GM04504 (cell line): ENCODE data around the gene TTC34.
"Not testable (repeated sequence)": the region's sequence is repeated elsewhere in the genome, so short reads cannot be mapped to it uniquely, and the experiment has no call there.

ENCODE experiments used
- DNase-seq: peaks from one replicate; pipeline ENCODE4 v3.0.0-alpha.2; 2012; ENCODE audit warnings: low read depth

The TTC34 gene

GRCh38 chr1:2759433-2759832, 42.1 kb downstream of the TTC34 start:
- DNase-seq, result not testable (repeated sequence)

- not testable (repeated sequence) for DNase-seq
Measured at GRCh38 chr1:2757519-2757918, 44.0 kb downstream of the TTC34 start.

GRCh38 chr1:2755426-2755825, 46.1 kb downstream of the TTC34 start:
- DNase-seq, result not testable (repeated sequence)

- DNase-seq, result not testable (repeated sequence)
Measured at GRCh38 chr1:2754597-2754996, 46.9 kb downstream of the TTC34 start.

GRCh38 chr1:2752503-2752902, 49.0 kb downstream of the TTC34 start:
- DNase-seq, result not testable (repeated sequence)

- not testable (repeated sequence) for DNase-seq
Measured at GRCh38 chr1:2751866-2752265, 49.6 kb downstream of the TTC34 start.

- DNase-seq, result not testable (repeated sequence)
Measured at GRCh38 chr1:2750766-2751730, 50.4 kb downstream of the TTC34 start.

- DNase-seq, result not testable (repeated sequence)
Measured at GRCh38 chr1:2750041-2750680, 51.3 kb downstream of the TTC34 start.

GRCh38 chr1:2748626-2749025, 52.9 kb downstream of the TTC34 start:
- not testable (repeated sequence) for DNase-seq

- not testable (repeated sequence) for DNase-seq
Measured at GRCh38 chr1:2694796-2695195, 106.7 kb downstream of the TTC34 start.

- DNase-seq, result not testable (repeated sequence)
Measured at GRCh38 chr1:2690180-2690579, 111.3 kb downstream of the TTC34 start.

- not testable (repeated sequence) for DNase-seq
Measured at GRCh38 chr1:2688336-2688665, 113.2 kb downstream of the TTC34 start.

GRCh38 chr1:2687638-2688335, 113.7 kb downstream of the TTC34 start:
- not testable (repeated sequence) for DNase-seq

- not testable (repeated sequence) for DNase-seq
Measured at GRCh38 chr1:2687174-2687591, 114.3 kb downstream of the TTC34 start.

- DNase-seq, result not testable (repeated sequence)
Measured at GRCh38 chr1:2686091-2686863, 115.2 kb downstream of the TTC34 start.

- not testable (repeated sequence) for DNase-seq
Measured at GRCh38 chr1:2685671-2686070, 115.8 kb downstream of the TTC34 start.

GRCh38 chr1:2684878-2685277, 116.6 kb downstream of the TTC34 start:
- not testable (repeated sequence) for DNase-seq

- not testable (repeated sequence) for DNase-seq
Measured at GRCh38 chr1:2684000-2684399, 117.5 kb downstream of the TTC34 start.

- not testable (repeated sequence) for DNase-seq
Measured at GRCh38 chr1:2683321-2683741, 118.2 kb downstream of the TTC34 start.

- not testable (repeated sequence) for DNase-seq
Measured at GRCh38 chr1:2682879-2683278, 118.6 kb downstream of the TTC34 start.

GRCh38 chr1:2676726-2677125, 124.8 kb downstream of the TTC34 start:
- DNase-seq, result not testable (repeated sequence)
